ENCODE measurements around the gene HOXA7. TPM values are rescaled to one million over a fixed set of nuclear protein-coding genes. Genes with fewer than 3 reads are reported as not detected.

The HOXA7 gene
- total and polyA plus RNA-seq, 2 donors (not counting 1 experiment from before 2014, with no cell fraction given): 0.37 TPM; not detected in 1

- peaks cover 52% of the 10 kb centered on the region for H3K4me1 Mint-ChIP-seq
- ChIA-PET POLR2A (no interaction called here), CTCF (interaction anchor here (0.6 to 5.9 kb wide), 3 partner anchors 7 to 27 kb away, joined by 3 to 28 read pairs (median 19); no protein-coding TSS in a partner anchor)
- H3K4me3 Mint-ChIP-seq: peak overlapping the region; percentile 53
- Histone ChIP-seq H3K27me3 (replicated peaks in 1 of 4; ENCODE audit: control extremely low read depth in 1 of 4, control insufficient read depth in 3 of 4, insufficient read depth in 4 of 4, low read length in 3 of 4) (peaks cover 0 to 97% (median 81%) of the 10 kb centered on the region in 4 experiments), H3K27ac (ENCODE audit: low read length in 2 of 2) (no peak overlapping the region), H3K4me2 (replicated peaks; ENCODE audit: low read depth, low read length, poor library complexity, severe bottlenecking) (peak overlapping the region; percentile 56), H3K4me3 (ENCODE audit: control extremely low read depth in 1 of 5, extremely low read depth in 1 of 5, insufficient read depth in 1 of 5, low read depth in 2 of 5, low read length in 4 of 5) (peak overlapping the region in 3 of 5 experiments; percentile 13 to 20 (median 19)), H3K4me1 (ENCODE audit: control insufficient read depth in 2 of 2, insufficient read depth in 2 of 2, low read length in 2 of 2) (peaks cover 61 to 81% of the 10 kb centered on the region in 2 donors), H3K9me3 (ENCODE audit: control extremely low read depth in 1 of 3, control insufficient read depth in 2 of 3, insufficient read depth in 1 of 3, low read length in 2 of 3) (peaks cover 0 to 80% (median 9%) of the 10 kb centered on the region in 3 donors), H2AFZ (ENCODE audit: insufficient read depth, low read depth, low read length, poor library complexity, severe bottlenecking) (peak overlapping the region; percentile 1), H3K36me3 (replicated peaks in 1 of 2; ENCODE audit: control extremely low read depth in 1 of 2, control insufficient read depth in 1 of 2, extremely low read depth in 1 of 2, insufficient read depth in 2 of 2, low read length in 1 of 2) (no peaks in the 10 kb centered on the region), H3K79me2 (ENCODE audit: control insufficient read depth, insufficient read depth, low read length) (no peaks in the 10 kb centered on the region), H4K20me1 (ENCODE audit: control insufficient read depth, insufficient read depth, low read length, poor library complexity, severe bottlenecking) (no peaks in the 10 kb centered on the region), H3K9ac (ENCODE audit: low read length) (no peak overlapping the region)
- H3K27ac Mint-ChIP-seq: no peak overlapping the region
- intact Hi-C loops (cut with micrococcal nuclease): loop anchor here (5.0 kb wide), 1 partner anchor 36 kb away; the partner anchor contains the start of gene HOXA3
- DNase-seq: peak; percentile 59
- WGBS (ENCODE audit: insufficient coverage): 5% methylated on average over 47 of the region's 49 CpGs
- TF ChIP-seq EZH2 (IDR thresholded peaks at IDR 0.05; ENCODE audit: borderline replicate concordance, insufficient read depth, low read depth, low read length, poor library complexity, severe bottlenecking): no peak
- no peak for TF ChIP-seq CTCF (IDR thresholded peaks at IDR 0.05)
- no peak for ATAC-seq (ENCODE audit: low read depth)
- no peaks in the 10 kb centered on the region for H3K9me3 Mint-ChIP-seq (ENCODE audit: insufficient read depth)
- H3K27me3 Mint-ChIP-seq: peaks cover 84% of the 10 kb centered on the region
These were observed 32.2 kb upstream of the HOXA7 start for GRCh38 chr7:27188386-27189294.

Data from B cell (primary cell).